Fibroblast of the conjunctiva (primary cell): ENCODE results near the gene TOLLIP.
"Not testable (repeated sequence)": the region's sequence is repeated elsewhere in the genome, so short reads cannot be mapped to it uniquely, and the experiment has no call there.

Experiments
- DNase-seq: peaks from one replicate; pipeline ENCODE4 v3.0.0-alpha.2; 2010; ENCODE audit warnings: low read depth

TOLLIP gene

GRCh38 chr11:1281974-1282365, 27.5 kb downstream of the TOLLIP start:
- DNase-seq, result no peak

- DNase-seq, result no peak
Observed at GRCh38 chr11:1281326-1281973, 28.0 kb downstream of the TOLLIP start.

GRCh38 chr11:1280116-1281035, 29.1 kb downstream of the TOLLIP start:
- no peak for DNase-seq

GRCh38 chr11:1279674-1280055, 29.8 kb downstream of the TOLLIP start:
- no peak for DNase-seq

GRCh38 chr11:1278766-1279673, 30.4 kb downstream of the TOLLIP start:
- DNase-seq, result no peak

GRCh38 chr11:1277936-1278512, 31.4 kb downstream of the TOLLIP start:
- DNase-seq, result no peak

- DNase-seq, result no peak
Observed at GRCh38 chr11:1276866-1277615, 32.4 kb downstream of the TOLLIP start.

- no peak for DNase-seq
Observed at GRCh38 chr11:1276041-1276790, 33.2 kb downstream of the TOLLIP start.

- no peak for DNase-seq
Observed at GRCh38 chr11:1275021-1275420, 34.4 kb downstream of the TOLLIP start.

GRCh38 chr11:1274501-1274900, 34.9 kb downstream of the TOLLIP start:
- DNase-seq, result no peak

- no peak for DNase-seq
Observed at GRCh38 chr11:1272531-1272930, 36.9 kb downstream of the TOLLIP start.

GRCh38 chr11:1271927-1272326, 37.5 kb downstream of the TOLLIP start:
- DNase-seq, result no peak

- no peak for DNase-seq
Observed at GRCh38 chr11:1271406-1271805, 38.0 kb downstream of the TOLLIP start.

- no peak for DNase-seq
Observed at GRCh38 chr11:1271002-1271401, 38.4 kb downstream of the TOLLIP start.

- no peak for DNase-seq
Observed at GRCh38 chr11:1270476-1270875, 39.0 kb downstream of the TOLLIP start.

GRCh38 chr11:1269957-1270356, 39.5 kb downstream of the TOLLIP start:
- no peak for DNase-seq

GRCh38 chr11:1267441-1268100, 41.9 kb downstream of the TOLLIP start:
- no peak for DNase-seq

GRCh38 chr11:1266976-1267375, 42.5 kb downstream of the TOLLIP start:
- DNase-seq, result not testable (repeated sequence)

GRCh38 chr11:1265480-1265879, 44.0 kb downstream of the TOLLIP start:
- DNase-seq, result not testable (repeated sequence)

GRCh38 chr11:1264444-1264843, 45.0 kb downstream of the TOLLIP start:
- peak; percentile 62 for DNase-seq
